Smooth muscle cell of the brain vasculature (primary cell): ENCODE results near the gene PPFIBP1.
A peak's percentile ranks its signal among the peaks of the same experiment; 100 is the strongest.
"Not testable (repeated sequence)": the region's sequence is repeated elsewhere in the genome, so short reads cannot be mapped to it uniquely, and the experiment has no call there.

Source experiments
- DNase-seq: peaks from one replicate; pipeline ENCODE4 v3.0.0-alpha.2; 2012; ENCODE audit warnings: low read depth, low spot score

The PPFIBP1 gene

GRCh38 chr12:27591698-27592097 is 67.7 kb downstream of the PPFIBP1 start:
- DNase-seq = not testable (repeated sequence)

DNA sequence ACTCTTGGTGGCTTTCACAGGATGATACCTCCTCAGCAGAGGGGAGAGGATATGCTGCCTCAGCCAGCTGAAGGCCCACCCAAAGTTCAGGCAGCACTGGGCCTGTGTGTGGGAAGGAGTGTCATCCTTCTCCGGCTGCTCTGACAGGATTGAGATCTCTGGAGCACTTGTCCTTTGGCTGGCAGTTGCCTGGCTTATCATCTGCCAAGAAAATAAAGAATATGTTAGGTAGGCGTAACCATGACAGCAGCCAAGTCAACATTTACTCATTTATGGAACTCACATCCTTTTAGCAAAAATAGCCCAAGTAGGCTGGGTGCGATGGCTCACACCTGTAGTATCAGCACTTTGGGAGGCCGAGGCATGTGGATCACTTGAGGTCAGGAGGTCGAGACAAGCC is 68.5 kb downstream of the PPFIBP1 start:
- no peak for DNase-seq

DNA sequence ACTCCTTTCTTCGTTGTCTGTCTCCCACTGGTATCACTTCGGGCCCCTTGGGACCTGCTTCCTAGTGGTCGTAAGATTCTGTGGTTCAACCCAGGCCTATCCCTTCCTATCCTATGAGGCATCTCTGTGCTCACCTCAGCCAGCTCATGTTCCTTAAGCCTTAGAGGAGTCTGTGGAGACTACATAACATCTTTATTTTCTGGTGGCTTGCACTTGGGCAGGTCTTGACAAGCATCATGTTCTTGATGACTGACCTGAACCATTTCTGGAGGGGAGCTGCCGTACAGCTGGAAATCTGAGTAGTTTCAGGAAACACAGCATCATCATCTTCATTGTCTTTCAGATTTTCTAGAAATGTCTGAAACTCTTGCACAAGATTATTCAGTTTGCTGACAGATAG is 69.3 kb downstream of the PPFIBP1 start:
- DNase-seq = no peak

- peak; percentile 62 for DNase-seq
Observed at GRCh38 chr12:27595231-27595642, 71.2 kb downstream of the PPFIBP1 start.

DNA sequence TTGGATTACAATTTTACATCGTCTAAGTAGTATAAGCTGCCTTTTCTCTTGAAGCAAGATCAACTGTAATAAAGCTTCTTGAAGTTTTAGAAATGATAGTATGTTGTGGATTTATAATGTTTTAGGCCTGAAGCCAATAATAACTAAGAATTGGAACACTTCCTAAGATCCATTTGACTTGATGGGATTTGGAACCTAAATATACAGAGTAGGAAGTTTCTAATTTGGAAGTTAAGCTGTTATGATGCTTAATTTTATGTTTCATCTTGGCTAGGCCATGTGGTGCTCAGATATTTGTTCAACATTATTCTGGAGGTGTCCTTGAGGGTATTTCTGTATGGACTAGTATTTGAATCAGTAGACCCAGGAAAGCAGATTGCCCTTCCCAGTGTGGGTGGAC is 74.9 kb downstream of the PPFIBP1 start:
- not testable (repeated sequence) for DNase-seq

DNA sequence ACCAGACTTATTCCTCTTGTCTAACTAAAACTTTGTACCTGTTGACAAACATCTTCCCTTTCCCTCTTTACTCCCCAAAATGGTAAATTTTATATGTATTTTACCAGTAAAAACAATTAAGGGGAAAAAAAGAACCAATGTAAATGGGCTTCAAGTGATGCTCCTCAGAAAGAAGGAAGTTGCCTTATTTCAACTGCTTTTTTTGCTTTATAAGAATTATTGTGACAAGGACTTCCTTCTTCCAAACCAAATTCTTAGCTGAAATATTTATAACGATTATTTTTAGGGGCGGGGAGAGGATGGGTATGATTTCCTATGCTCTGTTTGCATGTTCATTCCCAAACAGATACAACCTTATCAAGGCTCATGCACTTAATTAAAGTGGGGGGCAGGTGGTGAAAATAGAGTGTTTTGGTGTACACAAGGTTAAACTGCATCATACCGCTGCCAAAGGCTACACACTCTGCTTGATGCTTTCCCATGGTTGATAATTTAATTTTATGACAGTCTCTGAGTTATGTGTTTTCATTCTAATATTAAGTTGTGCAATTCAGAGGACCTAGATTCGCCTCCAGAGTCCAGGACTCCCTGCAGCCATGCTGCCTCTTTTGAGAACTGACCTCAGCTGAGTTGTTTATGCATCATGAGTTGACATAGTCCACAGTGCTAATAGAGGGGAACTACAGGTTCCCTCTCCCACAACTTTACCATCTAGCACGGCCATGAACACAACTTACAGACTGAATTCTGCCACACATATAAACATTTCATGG is 77.2 kb downstream of the PPFIBP1 start:
- DNase-seq = not testable (repeated sequence)

DNA sequence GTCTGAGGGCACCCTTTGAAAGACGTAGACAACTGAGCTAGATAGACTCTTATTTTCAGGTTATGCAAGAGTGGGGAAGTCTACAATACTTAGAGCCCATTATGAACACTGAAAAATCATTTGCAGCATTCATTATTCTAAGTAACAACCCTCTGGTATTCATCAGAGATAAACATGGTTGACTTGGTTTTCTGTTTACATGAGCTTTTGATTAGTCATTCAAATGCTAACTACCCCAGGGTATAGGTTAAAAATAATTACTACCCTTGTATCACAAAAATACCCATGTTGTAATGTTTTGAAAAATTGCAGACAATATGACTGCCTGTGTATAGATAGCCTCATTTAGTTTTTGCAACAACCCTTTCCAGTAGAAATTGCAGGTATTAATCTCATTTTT is 78.5 kb downstream of the PPFIBP1 start:
- DNase-seq = no peak

- DNase-seq = no peak
Observed at GRCh38 chr12:27604431-27604830, 80.4 kb downstream of the PPFIBP1 start.

DNA sequence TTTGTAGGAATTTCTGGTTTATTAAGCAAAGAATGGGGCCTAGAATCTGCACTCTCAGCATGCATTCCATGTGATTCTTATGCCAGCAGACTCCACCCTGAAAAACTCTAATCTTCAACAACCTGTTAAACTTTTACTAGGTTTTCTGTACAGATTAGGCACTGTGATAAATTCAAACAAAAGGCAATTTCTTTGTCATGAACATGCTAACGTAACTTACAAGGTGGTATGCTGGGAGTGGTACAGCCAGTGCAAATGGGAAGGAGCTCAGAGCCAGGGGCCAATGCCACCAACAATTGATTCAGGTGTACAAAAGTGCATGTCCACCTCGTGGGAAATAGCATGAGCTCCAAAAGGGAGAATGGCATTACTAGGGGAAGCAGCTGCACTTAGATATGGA is 83.0 kb downstream of the PPFIBP1 start:
- DNase-seq = no peak

DNA sequence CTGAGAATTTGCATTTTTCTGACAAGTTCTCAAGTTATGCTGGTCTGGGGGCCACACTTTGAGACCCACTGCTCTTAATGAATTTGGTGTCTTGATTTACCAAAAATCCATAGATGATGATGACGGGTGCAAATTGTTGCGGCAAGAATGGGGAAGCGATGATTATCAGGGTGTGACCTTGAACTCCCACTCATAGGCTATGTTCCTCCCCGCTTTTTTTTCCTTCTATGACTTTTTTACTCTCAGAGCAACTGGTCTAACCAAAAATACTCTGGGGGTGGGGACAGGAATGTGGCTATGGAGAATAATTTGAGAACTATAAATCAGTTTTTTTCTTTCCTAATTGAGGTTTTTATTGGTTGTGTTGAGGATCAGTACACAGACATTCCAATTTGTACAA is 83.6 kb downstream of the PPFIBP1 start:
- DNase-seq = no peak

GRCh38 chr12:27608890-27609289 is 84.9 kb downstream of the PPFIBP1 start:
- no peak for DNase-seq

DNA sequence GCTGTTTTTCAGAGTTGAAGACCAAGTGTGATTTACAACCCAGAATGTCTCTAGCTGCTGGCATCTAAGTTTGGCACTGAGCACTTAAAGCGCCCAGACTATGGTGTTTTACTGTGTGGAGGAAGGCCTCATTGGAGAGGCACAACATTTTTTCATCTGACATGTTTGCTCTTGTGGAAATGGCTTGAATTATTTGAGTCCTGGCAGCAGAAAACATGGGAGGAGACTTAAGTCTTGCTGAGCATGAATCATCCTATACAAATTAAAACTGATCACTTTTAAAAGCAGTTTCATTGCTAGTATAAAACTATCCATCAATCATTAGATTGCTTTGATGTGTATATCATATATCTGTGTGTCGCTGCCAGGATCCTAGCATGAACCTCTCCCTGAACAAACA is 86.4 kb downstream of the PPFIBP1 start:
- no peak for DNase-seq

DNA sequence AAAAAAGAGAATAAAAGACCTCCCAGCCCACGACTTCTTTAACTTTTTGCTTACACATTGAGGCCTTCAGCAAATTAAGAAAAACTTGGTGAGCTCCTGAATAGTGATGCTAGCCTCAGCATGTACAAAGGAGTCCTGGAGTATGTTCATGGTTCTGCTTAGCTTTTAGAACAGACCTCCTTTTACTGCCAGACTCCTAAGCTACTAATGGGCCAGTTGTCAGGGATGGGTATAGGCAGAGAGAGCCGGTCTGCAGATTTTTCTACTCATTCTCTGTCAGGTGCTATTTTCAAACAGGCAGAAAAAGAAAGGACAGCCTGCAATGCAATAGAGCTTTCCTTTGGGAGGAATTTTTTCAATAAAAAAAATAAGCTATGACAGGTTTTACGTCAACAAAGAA is 90.4 kb downstream of the PPFIBP1 start:
- no peak for DNase-seq

- DNase-seq = no peak
Observed at GRCh38 chr12:27614866-27615265, 90.9 kb downstream of the PPFIBP1 start.

- no peak for DNase-seq
Observed at GRCh38 chr12:27615331-27615891, 91.4 kb downstream of the PPFIBP1 start.

DNA sequence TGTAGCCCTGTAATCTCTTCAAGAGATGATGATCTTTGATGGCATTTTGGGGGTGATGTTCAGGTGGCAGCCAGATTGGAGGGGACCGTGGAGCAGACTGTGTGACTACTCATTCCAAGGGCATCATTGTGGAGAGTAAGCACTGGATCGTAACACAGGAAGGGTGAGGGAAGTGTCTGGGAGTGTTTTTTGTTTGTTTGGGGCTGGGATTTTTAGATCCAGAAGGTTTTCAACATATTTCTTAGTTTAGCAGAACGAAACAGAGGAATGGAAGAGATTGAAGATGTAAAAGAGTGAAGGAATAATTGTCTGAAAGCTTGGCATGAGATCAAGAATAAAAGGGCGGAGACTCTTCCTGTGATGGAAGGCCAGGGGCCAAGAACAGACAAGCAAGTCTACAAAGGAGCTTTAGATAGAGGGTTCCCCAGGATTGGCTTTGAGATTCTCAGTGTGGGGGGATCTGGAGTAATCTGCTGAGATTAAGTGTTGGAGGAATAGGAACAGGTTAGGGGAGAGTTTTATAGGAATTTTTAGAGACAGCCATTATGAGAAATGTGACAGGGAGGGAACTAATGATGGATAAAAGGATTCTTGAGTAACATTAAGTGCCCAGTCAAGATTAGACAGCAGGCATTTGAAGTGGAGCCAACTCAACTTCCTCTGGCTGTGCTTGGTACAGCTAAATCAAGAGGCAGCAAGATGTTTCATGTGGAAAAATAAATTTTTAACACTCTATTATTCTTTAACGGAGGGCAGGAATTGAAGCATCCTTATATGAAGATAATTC is 92.5 kb downstream of the PPFIBP1 start:
- DNase-seq = no peak

GRCh38 chr12:27618836-27619235 is 94.8 kb downstream of the PPFIBP1 start:
- no peak for DNase-seq

- no peak for DNase-seq
Observed at GRCh38 chr12:27619308-27619707, 95.3 kb downstream of the PPFIBP1 start.

GRCh38 chr12:27620121-27620520 is 96.1 kb downstream of the PPFIBP1 start:
- DNase-seq = no peak

DNA sequence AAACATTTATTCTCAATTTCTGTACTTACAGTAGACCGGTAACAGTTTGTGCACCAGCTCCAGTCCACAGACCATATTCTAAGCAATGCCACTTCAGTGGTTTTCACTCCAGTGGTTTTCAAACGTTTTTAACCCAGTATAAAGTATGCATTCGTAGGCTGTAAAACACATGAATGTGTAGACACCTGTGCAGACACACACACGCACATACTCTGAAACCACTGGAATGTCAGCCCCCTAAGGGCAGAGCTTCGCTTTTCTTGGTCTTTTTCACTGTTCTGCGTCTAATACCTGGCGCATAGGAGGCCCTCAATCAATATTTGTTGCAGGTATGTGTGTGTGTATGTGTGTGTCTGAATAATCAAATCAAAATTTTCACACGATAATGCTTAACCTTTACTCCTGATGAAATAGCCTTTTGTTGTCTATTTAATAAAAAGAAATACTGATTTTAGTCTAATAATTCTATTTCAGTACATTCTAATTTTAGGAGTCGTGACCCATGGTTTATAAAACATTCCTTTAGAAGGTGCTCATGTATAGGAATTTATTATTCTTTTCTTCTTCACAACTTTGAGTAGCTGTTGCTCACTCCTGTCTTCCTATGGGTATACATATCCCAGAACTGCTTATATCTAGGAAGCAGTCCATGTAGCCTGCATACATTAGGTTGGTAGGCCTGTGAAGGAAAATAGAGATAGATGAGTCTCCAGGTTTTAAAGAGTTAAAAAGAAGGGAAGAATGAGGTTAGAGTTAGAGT is 98.6 kb downstream of the PPFIBP1 start:
- DNase-seq = no peak

DNA sequence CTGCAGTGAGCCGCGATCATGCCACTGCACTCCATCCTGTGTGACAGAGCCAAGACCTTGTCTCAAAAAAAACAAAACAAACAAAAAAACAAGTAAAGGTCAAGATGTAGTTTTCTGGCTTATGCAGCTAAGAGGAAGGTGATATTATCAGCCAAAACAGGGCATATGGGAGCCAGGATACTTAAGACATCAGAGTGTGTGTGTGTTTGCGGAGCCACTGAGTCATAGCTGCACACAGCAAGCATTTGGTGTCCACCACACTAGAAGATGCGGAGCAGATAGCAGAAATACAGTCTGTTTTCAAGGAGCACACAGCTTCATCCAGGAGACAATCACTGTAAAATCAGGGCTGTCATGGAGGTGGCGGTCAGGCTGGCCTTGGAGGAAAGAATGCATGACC is 99.6 kb downstream of the PPFIBP1 start:
- DNase-seq = no peak

- no peak for DNase-seq
Observed at GRCh38 chr12:27624586-27624985, 100.6 kb downstream of the PPFIBP1 start.
